Astrocyte (in vitro differentiated cells and primary cell): Measurements from ENCODE around the gene PLEKHA8. TPM values are rescaled to one million over a fixed set of nuclear protein-coding genes. Genes with fewer than 3 reads are reported as not detected.

Experiments
- DNase-seq: peaks from one replicate; pipeline ENCODE4 v3.0.0-alpha.2; 2010; ENCODE audit warnings: low read depth
- FAIRE-seq: peaks from 2 replicates; lab custom pipeline; 2011; peaks lifted over from hg19 to GRCh38; lab: Jason Lieb, UNC
- H2AFZ ChIP-seq: 2 replicates; pipeline ENCODE4 v1.6.0; 2012; ENCODE audit warnings: low read depth, low read length, inconsistent platforms
- H3K27ac ChIP-seq: 2 replicates; pipeline ENCODE4 v1.5.1; 2011; ENCODE audit warnings: low read depth, low read length, inconsistent platforms
- H3K27me3 ChIP-seq: 2 replicates; pipeline ENCODE4 v1.6.0; 2011; ENCODE audit warnings: low read length, inconsistent platforms; ENCODE audit not compliant: insufficient read depth
- H3K36me3 ChIP-seq: 2 replicates; pipeline ENCODE4 v1.5.1; 2011; ENCODE audit warnings: low read length, inconsistent platforms; ENCODE audit not compliant: insufficient read depth
- H3K4me1 ChIP-seq: 2 replicates; pipeline ENCODE4 v1.5.1; 2011; ENCODE audit warnings: low read length, inconsistent platforms; ENCODE audit not compliant: insufficient read depth
- H3K4me2 ChIP-seq: 2 replicates; pipeline ENCODE4 v1.6.0; 2012; ENCODE audit warnings: low read length, inconsistent platforms
- H3K4me3 ChIP-seq: 2 replicates; pipeline ENCODE4 v1.5.1; 2011; ENCODE audit warnings: low read depth, mild to moderate bottlenecking, low read length, inconsistent platforms; ENCODE audit not compliant: insufficient read depth
- H3K79me2 ChIP-seq: 2 replicates; pipeline ENCODE4 v1.6.0; 2012; ENCODE audit warnings: mild to moderate bottlenecking, low read length, inconsistent platforms; ENCODE audit not compliant: insufficient read depth
- H3K9ac ChIP-seq: 2 replicates; pipeline ENCODE4 v1.6.0; 2012; ENCODE audit warnings: mild to moderate bottlenecking, low read length, inconsistent platforms
- H3K9me3 ChIP-seq: 2 replicates; pipeline ENCODE4 v1.5.1; 2012; ENCODE audit warnings: low read depth, mild to moderate bottlenecking, low read length, inconsistent platforms; ENCODE audit not compliant: insufficient read depth
- H4K20me1 ChIP-seq: 2 replicates; pipeline ENCODE4 v1.6.0; 2012; ENCODE audit warnings: low read length, inconsistent platforms; ENCODE audit not compliant: insufficient read depth
- H3K27ac Mint-ChIP-seq: one replicate; pipeline ENCODE4 v1.8.0; 2021; ENCODE audit warnings: mild to moderate bottlenecking, mixed read lengths; ENCODE audit not compliant: unreplicated experiment
- H3K27me3 Mint-ChIP-seq: one replicate; pipeline ENCODE4 v1.8.0; 2021; ENCODE audit warnings: low read depth, mixed read lengths; ENCODE audit not compliant: unreplicated experiment
- H3K36me3 Mint-ChIP-seq: one replicate; pipeline ENCODE4 v1.8.0; 2021; ENCODE audit warnings: low read depth, mixed read lengths; ENCODE audit not compliant: unreplicated experiment
- H3K4me1 Mint-ChIP-seq: one replicate; pipeline ENCODE4 v1.8.0; 2021; ENCODE audit warnings: low read depth, mixed read lengths; ENCODE audit not compliant: unreplicated experiment
- H3K4me3 Mint-ChIP-seq: one replicate; pipeline ENCODE4 v1.8.0; 2021; ENCODE audit warnings: mild to moderate bottlenecking, moderate library complexity, mixed read lengths; ENCODE audit not compliant: unreplicated experiment
- H3K9me3 Mint-ChIP-seq: one replicate; pipeline ENCODE4 v1.8.0; 2021; ENCODE audit warnings: mild to moderate bottlenecking, mixed read lengths; ENCODE audit not compliant: unreplicated experiment
- CTCF ChIP-seq: IDR thresholded peaks from 2 replicates; pipeline ENCODE4 v1.5.1; 2011; ENCODE audit warnings: low read depth, mild to moderate bottlenecking, inconsistent platforms, low read length, moderate library complexity; ENCODE audit not compliant: insufficient read depth
- EZH2 ChIP-seq: IDR thresholded peaks from 2 replicates; pipeline ENCODE4 v1.6.1; 2012; ENCODE audit warnings: mild to moderate bottlenecking, low read length, inconsistent platforms; ENCODE audit not compliant: insufficient read depth
- total RNA-seq: library from RNA; stranded (reverse); gene quantifications from 2 replicates; pipeline ENCODE4 v1.2.1, GENCODE V29; 2021

The PLEKHA8 gene
- total RNA-seq, 1 donor from 2014 or later, result 34.7 TPM

- peaks cover 21% of the 10 kb centered on the region for H4K20me1 ChIP-seq
- Mint-ChIP-seq H3K36me3 (peaks cover 5% of the 10 kb centered on the region), H3K4me3 (peak overlapping the region; percentile 73), H3K4me1 (peaks cover 14% of the 10 kb centered on the region), H3K27ac (peak overlapping the region; percentile 37), H3K27me3 (no peaks in the 10 kb centered on the region), H3K9me3 (no peaks in the 10 kb centered on the region)
- peak overlapping the region; percentile 95 for H3K27ac ChIP-seq
- peak overlapping the region; percentile 96 for H3K9ac ChIP-seq
- peak; percentile 47 for FAIRE-seq
- peak overlapping the region; percentile 94 for H3K4me2 ChIP-seq
- H3K36me3 ChIP-seq, result peaks cover 2% of the 10 kb centered on the region
- H3K27me3 ChIP-seq, result no peaks in the 10 kb centered on the region
- H3K4me1 ChIP-seq, result peaks cover 17% of the 10 kb centered on the region
- peaks cover 72% of the 10 kb centered on the region for H3K79me2 ChIP-seq
- TF ChIP-seq EZH2 (no peak), CTCF (no peak)
- H3K9me3 ChIP-seq, result no peaks in the 10 kb centered on the region
- H3K4me3 ChIP-seq, result peak overlapping the region; percentile 80
- no peak for DNase-seq
- no peak overlapping the region for H2AFZ ChIP-seq
These were observed 41.1 kb upstream of the PLEKHA8 start for GRCh38 chr7:29987083-29987482.

GRCh38 chr7:29987811-29988317 is 40.3 kb upstream of the PLEKHA8 start:
- H3K4me1 Mint-ChIP-seq, result peaks cover 14% of the 10 kb centered on the region
- Histone ChIP-seq H4K20me1 (peaks cover 14% of the 10 kb centered on the region), H3K4me1 (peaks cover 17% of the 10 kb centered on the region), H3K27me3 (no peaks in the 10 kb centered on the region), H3K36me3 (no peaks in the 10 kb centered on the region), H3K27ac (peak overlapping the region; percentile 95), H3K9ac (peak overlapping the region; percentile 96), H3K4me2 (peak overlapping the region; percentile 94), H3K79me2 (peaks cover 64% of the 10 kb centered on the region), H3K9me3 (no peaks in the 10 kb centered on the region), H2AFZ (peak overlapping the region; percentile 85), H3K4me3 (peak overlapping the region; percentile 80)
- peaks cover 5% of the 10 kb centered on the region for H3K36me3 Mint-ChIP-seq
- H3K27ac Mint-ChIP-seq, result peak overlapping the region; percentile 96
- no peaks in the 10 kb centered on the region for H3K9me3 Mint-ChIP-seq
- FAIRE-seq (peak; percentile 65), DNase-seq (peak; percentile 81)
- H3K27me3 Mint-ChIP-seq, result no peaks in the 10 kb centered on the region
- no peak for TF ChIP-seq CTCF
- no peak for TF ChIP-seq EZH2
- H3K4me3 Mint-ChIP-seq, result peak overlapping the region; percentile 90
